Colon (tissue), 2 donors: ENCODE results near the gene RBP4.

Source experiments
- FAIRE-seq: peaks from 2 replicates; lab custom pipeline; 2012; peaks lifted over from hg19 to GRCh38; lab: Jason Lieb, UNC
- donor health status: control.
- donor health status: control.

Gene RBP4

GRCh38 chr10:93595378-93596161 lies 5.5 kb downstream of the RBP4 start:
- no peak for FAIRE-seq

- FAIRE-seq, result no peak
Observed at GRCh38 chr10:93594518-93594917, 6.5 kb downstream of the RBP4 start.

- no peak for FAIRE-seq
Observed at GRCh38 chr10:93593749-93594148, 7.3 kb downstream of the RBP4 start.

- FAIRE-seq, result no peak
Observed at GRCh38 chr10:93593254-93593653, 7.8 kb downstream of the RBP4 start.

- no peak for FAIRE-seq
Observed at GRCh38 chr10:93591065-93591808, 9.8 kb downstream of the RBP4 start.

- no peak for FAIRE-seq
Observed at GRCh38 chr10:93590638-93591037, 10.4 kb downstream of the RBP4 start.

- no peak for FAIRE-seq
Observed at GRCh38 chr10:93589648-93590562, 11.1 kb downstream of the RBP4 start.

- FAIRE-seq, result no peak
Observed at GRCh38 chr10:93584445-93584844, 16.6 kb downstream of the RBP4 start.

GRCh38 chr10:93580828-93581227 lies 20.2 kb downstream of the RBP4 start:
- FAIRE-seq, result no peak

GRCh38 chr10:93579985-93580711 lies 20.9 kb downstream of the RBP4 start:
- no peak for FAIRE-seq

GRCh38 chr10:93579089-93579488 lies 21.9 kb downstream of the RBP4 start:
- no peak for FAIRE-seq

GRCh38 chr10:93577565-93577964 lies 23.5 kb downstream of the RBP4 start:
- no peak for FAIRE-seq

- FAIRE-seq, result no peak
Observed at GRCh38 chr10:93576888-93577287, 24.1 kb downstream of the RBP4 start.

GRCh38 chr10:93573924-93574323 lies 27.1 kb downstream of the RBP4 start:
- FAIRE-seq, result no peak

GRCh38 chr10:93573051-93573909 lies 27.8 kb downstream of the RBP4 start:
- no peak for FAIRE-seq

GRCh38 chr10:93572606-93573005 lies 28.4 kb downstream of the RBP4 start:
- no peak for FAIRE-seq

- no peak for FAIRE-seq
Observed at GRCh38 chr10:93570383-93570782, 30.7 kb downstream of the RBP4 start.

GRCh38 chr10:93568105-93568390 lies 33.0 kb downstream of the RBP4 start:
- FAIRE-seq, result no peak

- no peak for FAIRE-seq
Observed at GRCh38 chr10:93567277-93568104, 33.5 kb downstream of the RBP4 start.
